ENCODE results near the gene PCDHGA1. TPM values are rescaled to one million over a fixed set of nuclear protein-coding genes. Genes with fewer than 3 reads are reported as not detected.
"Not testable (repeated sequence)": the region's sequence is repeated elsewhere in the genome, so short reads cannot be mapped to it uniquely, and the experiment has no call there.

The PCDHGA1 gene
- total and polyA plus RNA-seq, 10 donors: 0.04 to 0.52 (median 0.25) TPM; not detected in 1

DNA sequence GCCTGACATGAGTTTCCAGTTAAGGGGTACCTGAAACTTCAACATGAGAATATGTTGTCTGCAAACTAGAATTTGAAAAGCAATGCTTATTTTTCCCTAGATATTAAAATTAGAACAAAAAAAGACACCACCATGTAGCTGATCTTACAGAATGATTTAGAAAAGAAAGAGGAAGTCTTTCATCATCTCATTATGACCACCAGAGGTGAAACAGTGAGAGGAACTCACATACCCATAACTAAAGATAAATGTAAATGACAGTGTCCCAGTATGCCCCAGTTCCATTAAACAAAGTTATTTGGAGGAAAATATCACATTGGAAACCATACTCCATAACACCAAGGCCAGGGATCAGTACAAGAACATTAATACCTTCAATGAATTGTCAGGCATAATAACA is 16.6 kb upstream of the PCDHGA1 start:
- Histone ChIP-seq H3K27me3 (replicated peaks in 1 of 7) (no peaks in the 10 kb centered on the region), H3K4me1 (peaks cover 0 to 2% (median 0%) of the 10 kb centered on the region in 6 donors), H3K9me3 (peaks cover 48 to 100% (median 100%) of the 10 kb centered on the region in 8 donors), H3K4me3 (no peak overlapping the region), H3K36me3 (peaks cover 5 to 89% (median 28%) of the 10 kb centered on the region in 6 donors), H3K27ac (no peak overlapping the region)
- intact Hi-C loops (cut with DNase I; ENCODE audit: low total_unique reads): no loop called here
- TF ChIP-seq POLR2AphosphoS5 (IDR thresholded peaks at IDR 0.05) (no peak), POLR2A (IDR thresholded peaks at IDR 0.05) (no peak)
- TF ChIP-seq, protein P1, sequence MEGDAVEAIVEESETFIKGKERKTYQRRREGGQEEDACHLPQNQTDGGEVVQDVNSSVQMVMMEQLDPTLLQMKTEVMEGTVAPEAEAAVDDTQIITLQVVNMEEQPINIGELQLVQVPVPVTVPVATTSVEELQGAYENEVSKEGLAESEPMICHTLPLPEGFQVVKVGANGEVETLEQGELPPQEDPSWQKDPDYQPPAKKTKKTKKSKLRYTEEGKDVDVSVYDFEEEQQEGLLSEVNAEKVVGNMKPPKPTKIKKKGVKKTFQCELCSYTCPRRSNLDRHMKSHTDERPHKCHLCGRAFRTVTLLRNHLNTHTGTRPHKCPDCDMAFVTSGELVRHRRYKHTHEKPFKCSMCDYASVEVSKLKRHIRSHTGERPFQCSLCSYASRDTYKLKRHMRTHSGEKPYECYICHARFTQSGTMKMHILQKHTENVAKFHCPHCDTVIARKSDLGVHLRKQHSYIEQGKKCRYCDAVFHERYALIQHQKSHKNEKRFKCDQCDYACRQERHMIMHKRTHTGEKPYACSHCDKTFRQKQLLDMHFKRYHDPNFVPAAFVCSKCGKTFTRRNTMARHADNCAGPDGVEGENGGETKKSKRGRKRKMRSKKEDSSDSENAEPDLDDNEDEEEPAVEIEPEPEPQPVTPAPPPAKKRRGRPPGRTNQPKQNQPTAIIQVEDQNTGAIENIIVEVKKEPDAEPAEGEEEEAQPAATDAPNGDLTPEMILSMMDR (IDR thresholded peaks at IDR 0.05 in 8 of 11, conservative IDR thresholded peaks at IDR 0.05 in 3 of 11): no peak
- DNase-seq: no peak

DNA sequence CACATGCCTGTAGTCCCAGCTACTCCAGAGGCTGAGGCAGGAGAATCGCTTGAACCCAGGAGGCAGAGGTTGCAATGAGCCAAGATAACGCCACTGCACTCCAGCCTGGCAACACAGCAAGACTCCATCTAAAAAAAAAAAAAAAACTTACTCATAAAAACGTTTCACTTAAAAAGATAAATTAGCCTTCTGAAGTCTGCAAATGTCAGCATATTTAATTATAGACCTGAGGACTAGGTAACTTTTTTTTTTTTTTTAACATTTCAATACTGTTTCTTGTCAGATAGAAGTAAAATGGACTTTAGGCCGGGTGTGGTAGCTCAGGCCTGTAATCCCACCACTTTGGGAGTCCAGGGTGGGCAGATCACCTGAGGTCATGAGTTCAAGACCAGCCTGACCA is 13.4 kb upstream of the PCDHGA1 start:
- H3K27ac ChIP-seq; intact Hi-C loops (cut with DNase I; ENCODE audit: low total_unique reads); H3K27me3 ChIP-seq (replicated peaks in 1 of 7); H3K4me3 ChIP-seq; DNase-seq: not testable (repeated sequence)
- Histone ChIP-seq H3K36me3 (peaks cover 9 to 81% (median 38%) of the 10 kb centered on the region in 6 donors), H3K4me1 (peaks cover 4 to 22% (median 11%) of the 10 kb centered on the region in 6 donors), H3K9me3 (peaks cover 54 to 94% (median 92%) of the 10 kb centered on the region in 8 donors)
- WGBS, 5 donors: 89 to 97% (median 91%) methylated on average over 4 of the region's 4 CpGs

DNA sequence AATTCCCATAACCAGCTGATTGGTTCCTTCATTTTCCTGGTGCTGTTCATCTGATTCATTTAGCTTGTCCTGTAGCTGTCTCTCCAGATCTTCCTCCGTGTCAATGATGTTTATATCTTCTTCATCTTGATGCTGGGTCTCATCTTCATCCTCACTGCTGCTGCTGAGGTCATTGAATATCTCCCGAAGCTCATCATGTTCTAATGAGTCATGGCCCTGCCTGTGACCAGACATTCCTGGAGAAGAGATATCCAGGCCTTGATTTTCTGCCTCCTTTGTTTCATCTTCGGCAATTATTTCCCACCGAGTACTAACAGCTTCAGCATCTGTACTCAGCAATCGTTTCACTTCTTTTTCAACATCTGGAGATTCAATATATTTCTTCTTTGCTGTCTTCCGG is 11.1 kb upstream of the PCDHGA1 start:
- peaks cover 9 to 58% (median 38%) of the 10 kb centered on the region in 6 donors for H3K36me3 ChIP-seq
- H3K4me3 ChIP-seq: peak overlapping the region in 2 of 8 donors; percentile 49 to 82
- no peak for DNase-seq
- H3K4me1 ChIP-seq: peaks cover 4 to 22% (median 11%) of the 10 kb centered on the region in 6 donors
- no peak overlapping the region for H3K27ac ChIP-seq
- intact Hi-C loops (cut with DNase I; ENCODE audit: low total_unique reads): no loop called here
- TF ChIP-seq POLR2A (IDR thresholded peaks at IDR 0.05): no peak
- TF ChIP-seq, protein P1 (IDR thresholded peaks at IDR 0.05 in 8 of 11, conservative IDR thresholded peaks at IDR 0.05 in 3 of 11): no peak
- TF ChIP-seq POLR2AphosphoS5 (IDR thresholded peaks at IDR 0.05): no peak
- peaks cover 43 to 94% (median 92%) of the 10 kb centered on the region in 8 donors for H3K9me3 ChIP-seq
- WGBS, 5 donors: 95 to 99% (median 98%) methylated on average over 6 of the region's 6 CpGs
- H3K27me3 ChIP-seq (replicated peaks in 1 of 7): no peaks in the 10 kb centered on the region

DNA sequence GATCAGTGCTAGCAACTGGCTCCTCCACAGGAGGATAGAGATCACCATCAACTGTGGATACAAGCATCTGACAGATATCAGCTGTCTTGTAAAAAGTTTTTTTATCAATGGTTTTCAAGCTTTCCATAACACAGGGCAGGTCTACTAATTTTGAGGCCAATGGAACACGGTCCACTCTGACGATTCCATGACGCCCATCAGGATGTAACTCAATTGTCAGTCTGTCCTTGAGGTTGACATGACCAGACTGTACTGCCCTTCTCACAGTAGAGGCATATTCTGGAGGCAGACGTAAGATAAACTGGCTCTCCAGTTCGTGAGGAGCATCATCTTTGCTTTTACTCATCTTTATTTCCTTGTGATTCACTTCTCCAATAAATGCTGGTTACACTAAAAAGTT is 10.6 kb upstream of the PCDHGA1 start:
- Histone ChIP-seq H3K27me3 (replicated peaks in 1 of 7) (no peaks in the 10 kb centered on the region), H3K9me3 (peaks cover 41 to 94% (median 92%) of the 10 kb centered on the region in 8 donors), H3K4me1 (peaks cover 4 to 22% (median 11%) of the 10 kb centered on the region in 6 donors), H3K36me3 (peaks cover 9 to 53% (median 38%) of the 10 kb centered on the region in 6 donors), H3K27ac (peak overlapping the region in 4 of 8 donors; percentile 93 to 98 (median 96)), H3K4me3 (peak overlapping the region; percentile 49 to 82 (median 66))
- TF ChIP-seq POLR2AphosphoS5 (IDR thresholded peaks at IDR 0.05): no peak
- TF ChIP-seq POLR2A (IDR thresholded peaks at IDR 0.05): no peak
- TF ChIP-seq, protein P1 (IDR thresholded peaks at IDR 0.05 in 8 of 11, conservative IDR thresholded peaks at IDR 0.05 in 3 of 11): no peak
- intact Hi-C loops (cut with DNase I; ENCODE audit: low total_unique reads): no loop called here
- whole genome bisulfite sequencing, 5 donors: 76 to 82% (median 79%) methylated on average over 5 of the region's 5 CpGs
- DNase-seq: no peak

Data from spleen (tissue), 11 donors.